Panc1 (cell line): ENCODE measurements around the gene TRAF6.

Source experiments
- POLR2AphosphoS5 ChIP-seq: IDR thresholded peaks from 2 replicates; pipeline ENCODE4 v1.6.1; 2012; ENCODE audit warnings: mild to moderate bottlenecking, low read depth, low read length, moderate library complexity
- TF ChIP-seq, protein P1 (sequence below): fragments of 450-650 bp; IDR thresholded peaks from 2 replicates; pipeline ENCODE4 v1.5.1; 2017; ENCODE audit warnings: mild to moderate bottlenecking

DNA sequence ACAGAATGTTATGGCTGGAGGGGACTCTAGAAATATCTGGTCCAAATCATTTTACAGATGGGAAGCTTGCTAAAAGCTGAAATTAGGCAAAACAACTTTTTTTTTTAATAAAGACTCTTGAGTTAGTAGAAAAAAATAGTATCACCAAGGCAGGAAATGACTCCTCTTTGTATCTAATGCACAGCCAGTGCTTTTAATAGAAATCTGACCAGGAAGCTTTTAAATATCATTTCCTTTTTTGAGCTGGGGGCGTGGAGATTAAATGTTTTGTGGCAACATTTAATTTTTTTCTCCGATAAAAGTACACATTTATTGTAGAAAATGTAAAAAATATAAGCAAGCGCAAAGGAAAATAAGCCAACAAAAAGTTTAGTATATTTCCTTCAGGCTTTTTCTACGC is 22.5 kb downstream of the TRAF6 start:
- TF ChIP-seq POLR2AphosphoS5: no peak
- TF ChIP-seq, protein P1, sequence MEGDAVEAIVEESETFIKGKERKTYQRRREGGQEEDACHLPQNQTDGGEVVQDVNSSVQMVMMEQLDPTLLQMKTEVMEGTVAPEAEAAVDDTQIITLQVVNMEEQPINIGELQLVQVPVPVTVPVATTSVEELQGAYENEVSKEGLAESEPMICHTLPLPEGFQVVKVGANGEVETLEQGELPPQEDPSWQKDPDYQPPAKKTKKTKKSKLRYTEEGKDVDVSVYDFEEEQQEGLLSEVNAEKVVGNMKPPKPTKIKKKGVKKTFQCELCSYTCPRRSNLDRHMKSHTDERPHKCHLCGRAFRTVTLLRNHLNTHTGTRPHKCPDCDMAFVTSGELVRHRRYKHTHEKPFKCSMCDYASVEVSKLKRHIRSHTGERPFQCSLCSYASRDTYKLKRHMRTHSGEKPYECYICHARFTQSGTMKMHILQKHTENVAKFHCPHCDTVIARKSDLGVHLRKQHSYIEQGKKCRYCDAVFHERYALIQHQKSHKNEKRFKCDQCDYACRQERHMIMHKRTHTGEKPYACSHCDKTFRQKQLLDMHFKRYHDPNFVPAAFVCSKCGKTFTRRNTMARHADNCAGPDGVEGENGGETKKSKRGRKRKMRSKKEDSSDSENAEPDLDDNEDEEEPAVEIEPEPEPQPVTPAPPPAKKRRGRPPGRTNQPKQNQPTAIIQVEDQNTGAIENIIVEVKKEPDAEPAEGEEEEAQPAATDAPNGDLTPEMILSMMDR: no peak
